ENCODE measurements around the gene LCN10.
"Not testable (repeated sequence)": the region's sequence is repeated elsewhere in the genome, so short reads cannot be mapped to it uniquely, and the experiment has no call there.

LCN10 gene

DNA sequence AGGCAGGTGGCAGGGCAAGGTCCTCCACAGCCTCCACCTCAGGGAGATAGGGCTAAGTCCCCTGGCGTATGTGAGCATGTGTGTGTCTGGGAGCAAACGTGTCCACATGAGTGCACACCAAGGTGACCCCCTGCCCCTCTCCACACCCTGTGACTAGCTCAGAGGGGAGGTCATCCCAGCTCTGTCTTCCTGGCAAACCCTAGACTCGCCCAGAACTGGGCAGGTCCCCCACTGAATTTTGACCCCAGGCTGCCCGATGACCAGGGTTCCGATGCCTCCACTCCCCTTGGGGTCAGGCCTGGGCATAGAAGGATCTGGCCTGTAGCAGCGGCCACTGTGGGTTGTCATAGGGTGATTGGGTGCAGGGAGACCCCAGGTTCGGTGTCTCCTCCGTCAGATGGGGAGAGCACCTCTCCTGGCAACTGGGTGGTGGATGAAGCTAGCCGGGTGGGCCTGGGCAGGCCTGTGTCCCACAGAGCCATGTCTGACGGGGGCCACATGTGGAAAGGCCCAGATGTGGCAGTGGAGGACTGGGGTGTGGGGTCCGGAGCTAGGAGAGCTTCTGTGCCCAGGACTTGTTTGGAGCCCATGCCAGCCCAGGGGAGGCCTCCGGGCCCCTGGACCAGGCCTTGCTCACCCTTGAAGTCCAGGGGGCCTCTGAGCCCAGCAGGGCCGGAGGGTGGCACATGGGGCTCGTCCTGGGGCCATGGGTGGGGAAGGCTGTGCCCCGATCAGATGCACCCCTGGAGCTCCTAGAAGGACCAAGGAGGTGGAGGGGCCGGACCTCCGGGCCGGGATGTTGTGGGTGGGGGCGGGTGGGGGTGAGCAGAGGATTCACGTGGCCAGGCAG, 24.2 kb downstream of the LCN10 start:
- no peak for DNase-seq

GRCh38 chr9:136717399-136717798, 25.3 kb downstream of the LCN10 start:
- DNase-seq: no peak

- no peak for DNase-seq
These were observed 27.9 kb downstream of the LCN10 start for GRCh38 chr9:136714893-136715274.

DNA sequence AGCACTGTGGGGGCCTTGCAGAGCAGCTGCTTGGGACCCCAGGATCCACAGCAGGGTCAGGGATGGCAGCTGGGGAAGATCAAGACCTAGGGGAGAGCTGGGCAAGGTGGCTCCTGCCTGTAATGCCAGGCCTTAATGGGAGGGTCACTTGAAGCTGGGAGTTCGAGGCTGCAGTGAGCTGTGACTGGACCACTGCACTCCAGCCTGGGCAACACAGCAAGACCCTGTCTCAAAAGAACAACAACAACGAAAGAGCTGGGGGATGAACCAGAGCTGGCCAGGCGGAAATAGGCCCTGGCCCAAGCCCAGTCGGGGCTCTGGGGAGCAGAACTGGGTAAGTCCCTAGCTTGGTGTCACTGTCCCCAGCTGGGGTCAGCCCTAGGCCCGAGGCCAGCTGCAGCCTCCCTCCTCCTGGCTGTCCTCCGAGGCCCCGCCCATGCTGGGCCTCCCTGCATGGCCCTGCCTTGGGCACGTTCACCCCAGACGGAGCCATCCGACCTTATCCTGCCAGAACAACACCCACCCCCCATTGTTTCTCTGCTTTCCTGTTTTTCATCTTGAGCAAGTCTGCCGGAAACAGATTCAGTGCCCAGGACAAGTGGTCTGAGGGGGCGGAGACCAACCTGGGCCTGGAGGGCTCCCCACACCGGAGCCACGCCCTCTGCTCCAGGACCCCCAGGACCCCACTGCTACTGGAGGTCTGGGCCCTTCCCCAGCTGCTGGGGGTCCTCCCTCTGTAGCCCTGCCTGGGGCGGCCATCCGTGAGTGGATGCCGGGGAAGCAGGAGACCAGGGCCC, 28.4 kb downstream of the LCN10 start:
- no peak for DNase-seq

DNA sequence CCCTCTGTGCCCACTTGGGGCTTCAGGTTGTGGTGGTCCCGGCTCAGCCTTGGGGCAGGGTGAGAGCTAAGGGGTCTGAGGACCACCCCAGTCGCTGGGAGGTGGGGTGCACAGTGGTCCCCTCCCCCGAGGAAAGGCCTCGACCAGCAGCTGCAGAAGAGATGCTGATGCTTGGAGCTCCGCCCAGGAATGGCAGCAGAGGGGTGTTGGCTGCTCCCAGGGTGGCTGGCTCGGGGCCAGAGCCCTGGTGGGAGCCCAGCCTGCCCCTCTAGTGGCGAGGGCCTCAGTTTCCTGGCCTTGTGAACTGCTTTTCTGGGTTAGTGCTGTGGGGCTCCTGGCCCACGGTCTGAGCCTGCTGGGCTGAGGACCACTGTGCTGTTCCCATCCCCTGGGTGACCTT, 29.2 kb downstream of the LCN10 start:
- no peak for DNase-seq

DNA sequence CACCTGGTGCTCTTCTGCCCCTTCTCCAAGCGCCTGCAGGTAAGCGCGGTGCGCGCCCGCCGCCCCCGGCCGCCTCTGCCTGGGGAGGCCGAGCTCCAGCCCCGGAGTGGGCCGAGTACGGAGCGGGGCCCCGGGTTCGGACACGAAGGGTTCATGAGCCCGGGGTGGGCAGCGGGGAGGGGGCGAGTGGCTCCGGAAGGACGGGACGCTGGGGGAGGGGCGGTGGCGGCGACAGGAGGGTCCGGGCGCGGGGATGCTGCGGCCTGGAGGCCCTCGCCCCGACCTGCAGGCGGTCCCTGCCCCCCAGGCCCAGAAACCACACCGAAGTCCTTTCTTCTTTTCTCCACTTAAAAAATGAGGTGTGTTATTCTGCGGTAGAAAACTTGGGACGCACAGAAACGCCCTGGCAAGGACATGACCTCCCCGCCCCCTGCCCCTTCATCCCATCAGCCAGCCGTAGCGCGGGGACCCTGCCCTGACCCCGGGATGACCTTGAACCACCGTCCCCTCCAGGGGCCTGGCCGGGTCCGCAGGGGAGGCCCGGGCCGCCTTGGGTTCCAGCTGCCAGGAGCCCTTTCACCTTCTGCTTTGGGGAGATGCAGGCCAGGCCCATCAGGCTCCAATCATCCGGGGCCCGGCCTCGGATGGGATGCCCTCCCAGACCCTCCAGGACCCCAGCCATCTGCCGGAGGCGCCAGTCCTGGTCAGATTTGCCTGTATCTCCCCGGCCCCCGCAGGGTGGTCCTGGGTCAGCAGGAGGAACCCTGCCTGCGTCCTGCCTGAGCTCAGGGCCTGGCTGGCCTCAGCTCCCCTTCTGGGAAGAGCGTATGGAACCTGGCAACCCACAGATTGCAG, 29.8 kb downstream of the LCN10 start:
- DNase-seq: no peak

DNA sequence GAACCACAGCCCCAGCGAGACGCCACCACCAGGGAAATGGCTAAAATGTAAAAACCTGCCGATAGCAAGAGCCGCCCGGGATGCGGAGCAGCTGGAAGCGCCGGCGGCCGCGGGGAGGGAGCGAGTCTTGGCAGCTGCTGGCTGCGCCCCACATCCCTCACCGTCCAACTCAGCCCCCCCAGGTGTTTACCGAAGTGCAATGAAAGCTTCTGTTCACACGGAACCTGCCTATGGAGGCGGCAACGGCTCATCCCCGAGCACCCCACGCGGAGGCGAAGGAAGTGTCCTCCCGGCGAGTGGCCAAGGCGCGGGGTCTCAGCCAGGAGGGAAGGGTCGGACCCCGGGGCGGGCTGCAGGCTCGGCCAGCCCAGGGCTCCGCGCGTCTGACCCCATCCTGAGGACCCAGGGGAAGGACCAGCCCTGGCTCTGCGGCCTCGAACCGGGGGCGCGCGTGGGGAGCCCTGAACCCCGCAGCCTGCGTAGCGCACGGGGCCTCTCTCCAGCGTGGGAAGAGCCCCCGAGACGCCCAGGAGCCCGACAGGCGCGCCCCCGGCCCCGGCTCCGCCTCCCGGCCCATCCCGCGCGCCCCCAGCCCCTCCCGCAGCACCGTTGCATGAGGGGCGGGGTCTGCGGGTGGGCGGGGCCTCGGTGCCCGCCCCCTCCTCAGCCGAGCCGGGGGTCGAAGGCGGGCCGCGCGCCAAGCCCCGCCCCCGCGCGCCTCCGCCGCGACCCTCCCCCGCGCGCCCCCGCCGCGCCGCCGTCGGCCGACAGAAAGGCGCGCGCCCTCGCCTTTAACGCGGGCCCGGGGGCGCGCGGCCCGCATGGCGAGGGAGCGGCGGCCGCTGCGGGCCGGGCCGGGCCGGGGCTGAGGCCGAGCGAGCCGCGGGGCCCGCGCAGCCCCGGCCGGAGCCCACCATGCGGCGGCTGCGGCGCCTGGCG, 30.7 kb downstream of the LCN10 start, which contains the start of gene DIPK1B:
DIPK1B (plus strand) TSS at position 822 of the 939 bp plus-strand sequence; CDS start at position 916, 94 bp downstream.
- no peak for DNase-seq

DNA sequence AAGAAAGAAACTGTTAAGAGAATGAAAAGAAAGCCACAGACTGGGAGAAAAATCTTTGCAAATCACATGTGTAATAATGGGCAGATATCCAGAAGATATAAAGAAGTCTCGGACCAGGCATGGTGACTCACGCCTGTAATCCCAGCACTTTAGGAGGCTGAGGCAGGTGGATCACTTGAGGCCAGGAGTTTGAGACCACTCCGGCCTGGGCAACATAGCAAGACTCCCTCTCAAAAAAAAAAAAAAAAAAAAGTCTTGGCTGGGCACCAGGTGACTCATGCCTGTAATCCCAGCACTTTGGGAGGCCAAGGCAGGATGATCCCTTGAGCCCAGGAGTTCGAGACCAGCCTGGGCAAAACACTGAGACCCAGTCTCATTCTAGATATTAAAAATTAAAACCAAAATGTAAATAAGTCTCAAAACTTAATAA, 31.5 kb downstream of the LCN10 start:
- DNase-seq: not testable (repeated sequence)

DNA sequence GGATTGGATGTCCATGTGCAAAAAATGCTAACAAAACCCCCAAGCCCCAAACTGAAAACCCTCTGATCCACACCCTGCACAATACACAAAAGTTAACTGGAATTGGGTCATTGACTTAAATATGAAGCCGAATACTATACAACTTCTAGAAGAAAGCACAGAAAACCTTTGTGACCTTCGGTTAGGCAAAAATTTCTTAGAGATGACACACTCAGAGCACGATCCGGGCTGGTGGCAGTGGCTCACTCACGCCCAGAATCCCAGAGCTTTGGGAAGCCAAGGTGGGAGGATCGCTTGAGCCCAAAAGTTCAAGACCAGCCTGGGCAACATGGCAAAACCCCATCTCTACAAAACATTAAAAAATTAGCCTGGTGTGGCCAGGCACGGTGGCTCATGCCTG, 32.2 kb downstream of the LCN10 start:
- no peak for DNase-seq

- DNase-seq: no peak
These were observed 33.2 kb downstream of the LCN10 start for GRCh38 chr9:136709454-136710109.

DNA sequence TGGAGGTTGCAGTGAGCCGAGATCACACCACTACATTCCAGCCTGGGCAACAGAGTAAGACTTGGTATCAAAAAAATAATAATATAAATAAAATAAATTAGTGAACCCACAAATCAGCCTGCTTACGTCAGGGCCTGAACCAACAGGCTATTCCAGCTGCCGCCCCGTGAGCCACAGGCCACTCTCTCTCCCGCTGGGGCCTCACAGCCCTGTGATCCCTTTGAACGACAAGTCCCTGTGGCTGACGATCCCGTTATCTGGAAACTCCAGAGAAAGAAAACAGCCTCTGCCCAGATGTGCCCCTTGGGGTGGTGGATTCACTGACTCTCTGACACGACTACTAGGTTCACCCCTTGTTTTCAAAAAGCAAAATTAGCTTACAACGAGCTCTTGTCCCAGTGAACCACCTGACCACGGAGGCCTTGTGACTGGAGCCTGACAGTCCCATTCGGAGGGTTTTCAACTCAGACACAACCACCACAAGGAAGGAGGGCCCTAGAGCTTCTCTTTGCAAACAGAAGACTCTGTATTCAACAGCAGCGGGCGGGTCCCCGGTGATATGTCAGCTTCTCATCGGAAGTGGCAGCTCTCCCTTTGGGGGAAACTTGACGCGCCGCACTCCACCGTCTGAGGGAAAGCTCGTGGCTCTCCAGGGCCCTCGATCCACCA, 34.8 kb downstream of the LCN10 start:
- DNase-seq: no peak

GRCh38 chr9:136707011-136707410, 35.7 kb downstream of the LCN10 start:
- DNase-seq: no peak

- DNase-seq: peak; percentile 18
These were observed 37.2 kb downstream of the LCN10 start for GRCh38 chr9:136705564-136705963.

DNA sequence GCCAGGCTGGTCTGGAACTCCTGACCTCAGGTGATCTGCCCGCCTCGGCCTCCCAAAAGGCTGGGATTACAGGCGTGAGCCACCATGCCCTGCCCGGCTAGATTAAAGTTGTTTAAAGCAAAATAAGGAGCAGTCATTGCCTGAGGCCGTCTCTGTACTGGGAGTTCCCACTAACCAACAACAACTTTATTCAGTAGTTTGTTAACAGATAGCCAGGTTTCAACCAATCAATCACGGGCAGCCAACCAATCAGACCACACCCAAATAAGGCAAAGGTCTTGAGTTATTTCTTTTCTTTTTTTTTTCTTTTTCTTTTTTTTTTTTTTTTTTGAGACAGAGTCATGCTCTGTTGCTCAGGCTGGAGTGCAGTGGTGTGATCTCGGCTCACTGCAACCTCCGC, 38.0 kb downstream of the LCN10 start:
- not testable (repeated sequence) for DNase-seq

DNA sequence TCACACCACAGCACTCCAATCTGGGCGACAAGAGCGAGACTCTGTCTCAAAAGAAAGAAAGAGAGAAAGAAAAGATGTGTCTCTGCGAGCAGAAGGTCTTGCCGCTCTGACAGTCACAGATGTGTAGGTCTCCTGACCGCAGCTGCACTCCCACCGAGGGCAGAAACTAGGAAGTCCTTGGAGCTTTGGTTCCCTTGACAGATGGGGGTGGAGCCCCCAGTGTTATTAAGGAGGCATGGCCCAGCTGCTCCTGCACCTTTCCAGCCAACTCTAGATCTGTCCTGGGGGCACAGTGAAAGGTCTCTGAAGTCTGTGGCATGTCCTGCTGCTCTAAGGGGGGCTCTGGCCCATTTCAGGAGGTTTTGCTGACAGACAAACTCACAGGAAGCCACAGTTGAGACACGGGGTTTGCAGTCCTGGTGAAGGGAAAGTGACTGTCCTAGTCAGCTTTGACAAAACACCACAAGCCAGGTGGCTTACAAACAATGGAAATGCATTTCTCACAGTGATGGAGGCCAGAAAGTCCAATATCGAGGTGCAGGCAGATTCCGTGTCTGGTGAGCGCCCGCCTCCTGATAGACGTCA, 39.4 kb downstream of the LCN10 start:
- peak; percentile 30 for DNase-seq

GRCh38 chr9:136701668-136702053, 41.1 kb downstream of the LCN10 start:
- no peak for DNase-seq

DNA sequence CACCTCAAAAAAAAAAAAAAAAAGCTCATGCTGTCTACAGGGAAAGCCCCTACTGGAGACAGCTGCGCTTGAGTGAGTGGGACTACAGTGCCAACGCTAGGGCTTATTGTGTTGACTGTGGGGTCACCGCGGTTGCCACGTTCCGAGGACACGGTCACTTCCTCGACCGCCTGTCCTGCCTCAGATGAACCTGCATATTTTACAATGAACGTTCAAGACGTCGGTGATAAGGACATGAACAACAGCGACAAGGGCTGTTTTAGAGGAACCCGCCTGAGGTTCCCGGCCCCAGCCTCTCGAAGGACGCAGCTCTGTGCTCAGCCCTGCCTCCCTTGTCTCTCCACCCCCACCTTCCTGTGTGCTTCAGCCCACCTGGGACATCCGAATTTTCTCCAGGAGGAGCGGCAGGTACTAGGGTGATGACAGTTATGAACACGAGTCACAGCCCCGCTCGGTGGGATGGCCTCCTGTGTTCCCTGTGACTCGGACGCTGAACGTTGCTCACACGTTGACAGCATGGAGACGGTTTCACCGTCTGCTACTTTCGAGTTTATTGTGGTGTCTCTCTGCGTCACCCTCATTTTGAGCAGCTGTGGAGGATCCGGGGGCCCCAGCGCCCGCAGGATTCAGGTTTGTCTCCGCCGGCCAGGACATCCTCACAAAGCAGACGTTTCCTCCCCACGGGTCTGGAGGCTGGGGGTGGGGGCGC, 41.6 kb downstream of the LCN10 start:
- peak; percentile 44 for DNase-seq

- DNase-seq: no peak
These were observed 42.4 kb downstream of the LCN10 start for GRCh38 chr9:136700304-136700703.

DNA sequence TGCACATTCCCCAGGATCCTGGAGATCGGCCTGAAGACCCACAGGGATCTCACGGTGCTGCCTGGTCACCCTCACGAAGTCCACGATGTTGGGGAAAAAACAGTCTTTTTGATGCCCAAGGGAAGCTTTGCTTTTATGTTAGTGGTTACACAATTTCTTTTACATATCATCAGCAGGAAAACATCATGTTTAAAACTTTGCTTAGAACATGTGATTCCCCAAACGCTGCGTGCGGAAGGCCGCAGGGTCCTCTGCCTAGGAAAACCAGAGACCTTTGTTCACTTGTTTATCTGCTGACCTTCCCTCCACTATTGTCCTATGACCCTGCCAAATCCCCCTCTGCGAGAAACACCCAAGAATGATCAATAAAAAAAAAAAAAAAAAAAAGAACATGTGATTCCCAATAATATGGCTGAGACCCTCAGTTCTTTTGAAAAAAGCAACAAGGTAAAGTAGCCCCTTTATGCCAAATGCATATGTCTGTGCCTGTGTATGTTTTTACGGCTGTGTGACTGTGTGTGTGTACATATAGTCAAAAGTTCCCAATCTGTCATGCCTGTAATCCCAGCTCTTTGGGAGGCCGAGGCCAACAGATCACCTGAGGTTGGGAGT, 44.0 kb downstream of the LCN10 start:
- no peak for DNase-seq

All from femur (tissue), 1 donor.